GM19023 (cell line): ENCODE data around the gene BRIP1.
"Not testable (repeated sequence)": the region's sequence is repeated elsewhere in the genome, so short reads cannot be mapped to it uniquely, and the experiment has no call there.

Source experiments
- ATAC-seq: cut with Tn5 transposase; IDR thresholded peaks from one replicate; pipeline ENCODE4 v1.9.1; 2021; ENCODE audit warnings: mild to moderate bottlenecking, moderate library complexity; ENCODE audit not compliant: unreplicated experiment

The BRIP1 gene

GRCh38 chr17:61805399-61805798, 57.9 kb downstream of the BRIP1 start:
- ATAC-seq, result no peak

GRCh38 chr17:61803796-61804195, 59.5 kb downstream of the BRIP1 start:
- no peak for ATAC-seq

- no peak for ATAC-seq
Observed at GRCh38 chr17:61803216-61803615, 60.1 kb downstream of the BRIP1 start.

GRCh38 chr17:61799812-61800484, 63.4 kb downstream of the BRIP1 start:
- no peak for ATAC-seq

GRCh38 chr17:61797283-61797682, 66.0 kb downstream of the BRIP1 start:
- ATAC-seq, result no peak

- no peak for ATAC-seq
Observed at GRCh38 chr17:61795546-61795945, 67.8 kb downstream of the BRIP1 start.

- ATAC-seq, result no peak
Observed at GRCh38 chr17:61794792-61795191, 68.5 kb downstream of the BRIP1 start.

- no peak for ATAC-seq
Observed at GRCh38 chr17:61794242-61794641, 69.1 kb downstream of the BRIP1 start.

- no peak for ATAC-seq
Observed at GRCh38 chr17:61793565-61793964, 69.8 kb downstream of the BRIP1 start.

GRCh38 chr17:61789872-61790271, 73.5 kb downstream of the BRIP1 start:
- ATAC-seq, result no peak

- no peak for ATAC-seq
Observed at GRCh38 chr17:61786088-61786487, 77.2 kb downstream of the BRIP1 start.

- no peak for ATAC-seq
Observed at GRCh38 chr17:61784510-61784909, 78.8 kb downstream of the BRIP1 start.

- peak; percentile 70 for ATAC-seq
Observed at GRCh38 chr17:61783556-61784304, 79.6 kb downstream of the BRIP1 start.

GRCh38 chr17:61783120-61783519, 80.2 kb downstream of the BRIP1 start:
- ATAC-seq, result no peak

GRCh38 chr17:61782683-61783082, 80.6 kb downstream of the BRIP1 start:
- no peak for ATAC-seq

GRCh38 chr17:61775364-61775763, 88.0 kb downstream of the BRIP1 start:
- ATAC-seq, result no peak

GRCh38 chr17:61774724-61775123, 88.6 kb downstream of the BRIP1 start:
- no peak for ATAC-seq

GRCh38 chr17:61774087-61774486, 89.2 kb downstream of the BRIP1 start:
- not testable (repeated sequence) for ATAC-seq

- ATAC-seq, result no peak
Observed at GRCh38 chr17:61770752-61771533, 92.4 kb downstream of the BRIP1 start.

- no peak for ATAC-seq
Observed at GRCh38 chr17:61770043-61770442, 93.3 kb downstream of the BRIP1 start.

GRCh38 chr17:61768405-61768804, 94.9 kb downstream of the BRIP1 start:
- no peak for ATAC-seq

- no peak for ATAC-seq
Observed at GRCh38 chr17:61766520-61766919, 96.8 kb downstream of the BRIP1 start.
